Common myeloid progenitor, CD34-positive (primary cell): ENCODE measurements around the gene FRYL.
"Not testable (repeated sequence)": the region's sequence is repeated elsewhere in the genome, so short reads cannot be mapped to it uniquely, and the experiment has no call there.

Source experiments
- CTCF ChIA-PET: fragments of 350-600 bp; sonication (Branson Sonifier 250); formaldehyde crosslinking; loops from one replicate; lab custom pipeline; 2021; ENCODE audit warnings: antibody characterized with exemption; lab: Charles Lee
- POLR2A ChIA-PET: fragments of 350-600 bp; sonication (Branson Sonifier 250); formaldehyde crosslinking; loops from one replicate; lab custom pipeline; 2021; ENCODE audit warnings: antibody characterized with exemption; lab: Charles Lee
- DNase-seq, 3 donors: peaks; one replicate each; pipeline versions ENCODE4 v3.0.0 to v3.0.0-alpha.2; 2013
- H3K27ac ChIP-seq, 2 experiments: 1 replicate in 1 of 2; 2 replicates in 1 of 2; pipeline ENCODE4 v1.7.0; 2013; ENCODE audit warnings: inconsistent platforms in 2 of 2, low read length in 2 of 2, mild to moderate bottlenecking in 2 of 2, low read depth in 1 of 2, moderate library complexity in 1 of 2; ENCODE audit not compliant: severe bottlenecking in 2 of 2, insufficient read depth in 1 of 2, poor library complexity in 1 of 2
- H3K27me3 ChIP-seq, 5 experiments: replicated peaks in 2 of 5; 1 replicate in 3 of 5; 2 replicates in 2 of 5; pipeline versions ENCODE4 v1.6.1 to v1.7.0; 2013; ENCODE audit warnings: low read length in 4 of 5, mild to moderate bottlenecking in 2 of 5, moderate library complexity in 2 of 5, inconsistent platforms in 1 of 5; ENCODE audit not compliant: insufficient read depth in 5 of 5, control insufficient read depth in 4 of 5
- H3K36me3 ChIP-seq, 4 experiments: 1 replicate in 2 of 4; 2 replicates in 2 of 4; pipeline versions ENCODE4 v1.6.1 to v1.7.0; 2013; ENCODE audit warnings: low read length in 3 of 4, control low read depth in 1 of 4, mild to moderate bottlenecking in 1 of 4; ENCODE audit not compliant: control insufficient read depth in 4 of 4, insufficient read depth in 4 of 4
- H3K4me1 ChIP-seq, 4 experiments: 1 replicate in 3 of 4; 2 replicates in 1 of 4; pipeline versions ENCODE4 v1.6.1 to v1.7.1; 2013; ENCODE audit warnings: low read length in 3 of 4, mild to moderate bottlenecking in 3 of 4, control low read depth in 1 of 4, inconsistent platforms in 1 of 4, moderate library complexity in 1 of 4; ENCODE audit not compliant: control insufficient read depth in 4 of 4, insufficient read depth in 4 of 4; ENCODE audit errors: control extremely low read depth in 1 of 4
- H3K4me3 ChIP-seq, 7 experiments: 1 replicate in 4 of 7; 2 replicates in 3 of 7; pipeline versions ENCODE4 v1.5.1 to v1.7.0; 2013; ENCODE audit warnings: mild to moderate bottlenecking in 7 of 7, low read length in 6 of 7, moderate library complexity in 6 of 7, inconsistent platforms in 2 of 7, low read depth in 2 of 7, control low read depth in 1 of 7; ENCODE audit not compliant: insufficient read depth in 4 of 7, control insufficient read depth in 1 of 7; ENCODE audit errors: extremely low read depth in 1 of 7
- H3K9me3 ChIP-seq, 5 experiments: 1 replicate in 4 of 5; 2 replicates in 1 of 5; pipeline versions ENCODE4 v1.6.1 to v1.7.1; 2013; ENCODE audit warnings: low read length in 4 of 5, mild to moderate bottlenecking in 2 of 5, inconsistent platforms in 1 of 5, low read depth in 1 of 5, moderate library complexity in 1 of 5; ENCODE audit not compliant: control insufficient read depth in 4 of 5, insufficient read depth in 2 of 5; ENCODE audit errors: control extremely low read depth in 1 of 5
- WGBS: methylation state at CpG from one replicate; pipeline ENCODE4 v1.1.5; 2013; ENCODE audit not compliant: insufficient coverage; 5-methylcytosine and 5-hydroxymethylcytosine counted together

FRYL gene

DNA sequence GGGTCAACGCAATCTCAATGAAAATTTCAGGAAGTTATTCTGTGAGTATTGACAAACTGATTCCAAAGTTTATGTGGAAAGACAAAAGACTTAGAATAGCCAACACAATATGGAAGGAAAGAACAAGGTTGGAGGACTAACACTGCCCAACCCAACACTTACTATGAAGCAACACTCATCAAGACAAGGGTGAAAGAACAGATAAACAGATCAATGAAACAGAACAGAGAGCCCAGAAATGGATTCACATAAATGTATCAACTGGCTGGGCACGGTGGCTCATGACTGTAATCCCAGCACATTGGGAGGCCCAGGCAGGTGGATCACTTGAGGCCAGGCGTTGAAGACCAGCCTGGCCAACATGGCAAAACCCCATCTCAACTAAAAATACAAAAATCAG lies 41.2 kb downstream of the FRYL start:
- ChIA-PET POLR2A (no interaction called here), CTCF (interaction anchor here (3.5 kb wide), 1 partner anchor 12 kb away, joined by 21 read pairs; no protein-coding TSS in a partner anchor)
- no peaks in the 10 kb centered on the region for H3K9me3 ChIP-seq
- no peak overlapping the region for H3K27ac ChIP-seq
- H3K4me1 ChIP-seq, result peaks cover 11 to 24% (median 14%) of the 10 kb centered on the region in 4 experiments
- H3K27me3 ChIP-seq, result no peaks in the 10 kb centered on the region
- H3K4me3 ChIP-seq, result no peak overlapping the region
- H3K36me3 ChIP-seq, result no peaks in the 10 kb centered on the region
- no peak for DNase-seq
- 100% methylated on average over 1 of the region's 3 CpGs for WGBS

GRCh38 chr4:48728906-48729496 lies 51.1 kb downstream of the FRYL start:
- DNase-seq, H3K4me3 ChIP-seq, H3K27me3 ChIP-seq, H3K9me3 ChIP-seq, H3K36me3 ChIP-seq, POLR2A ChIA-PET, H3K4me1 ChIP-seq, H3K27ac ChIP-seq: not testable (repeated sequence)
- 96% methylated on average over 14 of the region's 15 CpGs for whole genome bisulfite sequencing
- CTCF ChIA-PET, result interaction anchor here (1.2 kb wide), 1 partner anchor 13 kb away, joined by 3 read pairs; no protein-coding TSS in a partner anchor

GRCh38 chr4:48727666-48728459 lies 52.2 kb downstream of the FRYL start:
- Histone ChIP-seq H3K27ac (no peak overlapping the region), H3K4me1 (peaks cover 0 to 17% (median 13%) of the 10 kb centered on the region in 4 experiments), H3K9me3 (peaks cover 0 to 4% (median 0%) of the 10 kb centered on the region in 5 experiments), H3K4me3 (no peak overlapping the region), H3K27me3 (no peaks in the 10 kb centered on the region), H3K36me3 (peaks cover 0 to 8% (median 0%) of the 10 kb centered on the region in 4 experiments)
- POLR2A ChIA-PET, result no interaction called here
- no peak for DNase-seq
- WGBS, result no CpG with 5 or more reads among the region's 2 CpGs
- CTCF ChIA-PET, result interaction anchor here (1.3 kb wide), 1 partner anchor 21 kb away, joined by 5 read pairs; no protein-coding TSS in a partner anchor

DNA sequence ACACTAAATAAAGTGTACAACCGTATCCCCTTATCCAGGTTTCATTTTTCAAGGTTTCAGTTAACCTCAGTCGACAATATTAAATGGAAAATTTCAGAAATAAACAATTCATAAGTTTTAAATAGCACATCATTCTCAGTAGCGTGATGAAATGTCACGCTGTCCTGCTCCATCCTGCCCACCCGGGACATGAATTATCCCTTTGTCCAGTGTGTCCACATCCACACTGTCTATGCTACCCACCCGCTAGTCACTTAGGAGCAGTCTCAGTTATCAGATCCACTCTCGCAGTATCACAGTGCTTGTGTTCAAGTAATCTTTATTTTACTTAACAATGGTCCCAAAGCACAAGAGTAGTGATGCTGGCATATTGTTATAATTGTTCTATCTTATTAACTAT lies 54.7 kb downstream of the FRYL start:
- ChIA-PET CTCF (no interaction called here), POLR2A (no interaction called here)
- H3K4me3 ChIP-seq, result no peak overlapping the region
- H3K4me1 ChIP-seq, result peaks cover 3 to 27% (median 19%) of the 10 kb centered on the region in 4 experiments
- H3K27ac ChIP-seq, result no peak overlapping the region
- H3K27me3 ChIP-seq, result no peaks in the 10 kb centered on the region
- DNase-seq, result no peak
- peaks cover 0 to 8% (median 0%) of the 10 kb centered on the region in 4 experiments for H3K36me3 ChIP-seq
- WGBS, result 100% methylated on average over 4 of the region's 7 CpGs
- peaks cover 0 to 4% (median 0%) of the 10 kb centered on the region in 5 experiments for H3K9me3 ChIP-seq

DNA sequence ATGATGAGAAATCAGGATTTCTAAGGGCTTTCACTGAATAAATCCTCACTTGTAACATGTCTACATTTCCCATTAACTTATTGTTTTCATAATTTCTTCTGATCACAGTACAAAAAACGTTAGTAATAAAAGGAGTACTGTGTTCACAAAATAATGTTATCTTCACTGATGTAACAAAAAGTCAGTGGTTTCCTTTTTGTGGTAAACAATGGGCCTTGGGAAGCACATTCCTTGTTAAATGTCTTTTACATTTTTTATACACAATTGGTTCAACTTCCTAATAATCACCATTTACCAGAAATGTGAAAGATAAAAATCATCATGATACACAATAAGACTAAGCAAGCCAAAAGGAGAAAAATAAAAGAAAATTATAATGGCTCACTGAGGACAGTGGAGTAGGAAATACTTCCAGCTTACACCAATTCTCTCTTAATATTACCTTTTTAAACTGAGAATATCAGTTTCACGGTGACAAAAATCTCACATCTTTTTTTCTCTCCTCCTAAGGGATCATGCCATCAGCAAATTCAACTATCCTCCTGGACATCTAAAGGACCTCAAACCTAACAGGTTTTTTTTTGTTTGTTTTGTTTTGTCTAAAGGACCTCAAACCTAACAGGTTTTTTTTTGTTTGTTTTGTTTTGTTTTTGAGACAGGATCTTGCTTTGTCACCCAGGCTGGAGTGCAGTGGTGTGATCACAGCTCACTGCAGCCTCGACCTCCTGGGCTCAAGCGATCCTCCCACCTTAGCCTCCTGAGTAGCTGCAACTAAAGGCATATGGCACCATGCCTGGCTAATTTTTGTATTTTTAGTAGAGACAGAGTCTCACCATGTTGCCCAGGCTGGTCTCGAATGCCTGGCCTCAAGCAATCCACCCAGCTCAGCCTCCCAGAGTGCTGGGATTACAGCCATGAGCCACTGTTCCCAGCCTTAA lies 57.3 kb downstream of the FRYL start:
- DNase-seq, result peak; percentile 25 to 40 (median 28)
- POLR2A ChIA-PET, result interaction anchor here (0.7 kb wide), 1 partner anchor 26 kb away, joined by 5 read pairs; no protein-coding TSS in a partner anchor
- Histone ChIP-seq H3K4me3 (peak overlapping the region in 1 of 7 experiments; percentile 20), H3K36me3 (peaks cover 0 to 3% (median 0%) of the 10 kb centered on the region in 4 experiments), H3K9me3 (peaks cover 0 to 7% (median 0%) of the 10 kb centered on the region in 5 experiments), H3K4me1 (peaks cover 3 to 27% (median 19%) of the 10 kb centered on the region in 4 experiments), H3K27ac (peak overlapping the region; percentile 3 to 63), H3K27me3 (no peaks in the 10 kb centered on the region)
- WGBS, result 87% methylated on average over 3 of the region's 5 CpGs
- CTCF ChIA-PET, result interaction anchor here (0.9 kb wide), 1 partner anchor 25 kb away, joined by 3 read pairs; no protein-coding TSS in a partner anchor

DNA sequence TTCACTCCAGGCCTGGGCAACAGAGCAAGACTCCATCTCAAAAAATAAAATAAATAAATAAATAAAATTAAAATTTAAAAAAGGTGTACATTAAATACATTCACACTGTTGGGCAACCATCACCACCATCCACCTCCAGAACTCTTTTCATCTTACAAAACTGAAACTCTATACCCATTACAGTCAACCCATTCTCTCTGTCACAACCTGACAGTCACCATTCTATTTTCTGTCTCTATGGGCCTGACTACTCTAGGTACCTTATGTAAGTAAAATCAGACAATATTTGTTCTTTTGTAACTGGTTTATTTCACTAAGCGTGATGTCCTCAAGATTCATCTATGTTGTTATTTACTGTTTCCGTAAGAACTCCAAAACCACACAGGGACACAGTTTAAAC lies 59.6 kb downstream of the FRYL start:
- WGBS, result no CpG with 5 or more reads among the region's 2 CpGs
- POLR2A ChIA-PET, result no interaction called here
- CTCF ChIA-PET, result interaction anchor here (0.7 to 1.6 kb wide), 2 partner anchors 62 to 107 kb away, joined by 3 read pairs; no protein-coding TSS in a partner anchor

More for the DNA sequence above, 59.6 kb downstream of the FRYL start:
- DNase-seq, result no peak
- Histone ChIP-seq H3K36me3 (peaks cover 0 to 3% (median 0%) of the 10 kb centered on the region in 4 experiments), H3K4me1 (peaks cover 3 to 19% (median 9%) of the 10 kb centered on the region in 4 experiments), H3K4me3 (no peak overlapping the region), H3K27me3 (no peaks in the 10 kb centered on the region), H3K9me3 (peaks cover 0 to 9% (median 0%) of the 10 kb centered on the region in 5 experiments), H3K27ac (no peak overlapping the region)
